IPS DF 19.7 (cell line): Measurements from ENCODE around the gene GABRR2.

Source experiments
- DNase-seq: peaks from one replicate; pipeline ENCODE4 v3.0.0-alpha.2; 2013; ENCODE audit warnings: low read depth, low spot score

The GABRR2 gene

GRCh38 chr6:89315249-89315885 lies at the start of gene GABRR2:
TSS of gene GABRR2 (minus strand) at chr6:89315299. CDS start at chr6:89315165, 134 bp downstream.
- no peak for DNase-seq

- DNase-seq: no peak
Observed at GRCh38 chr6:89364586-89364985, 49.5 kb upstream of the GABRR2 start.

- DNase-seq: no peak
Observed at GRCh38 chr6:89361171-89361570, 46.1 kb upstream of the GABRR2 start.

GRCh38 chr6:89360415-89360999 lies 45.4 kb upstream of the GABRR2 start:
- no peak for DNase-seq

- DNase-seq: no peak
Observed at GRCh38 chr6:89359561-89359960, 44.5 kb upstream of the GABRR2 start.

- no peak for DNase-seq
Observed at GRCh38 chr6:89357390-89357789, 42.3 kb upstream of the GABRR2 start.

- no peak for DNase-seq
Observed at GRCh38 chr6:89356642-89357170, 41.6 kb upstream of the GABRR2 start.

GRCh38 chr6:89355511-89356194 lies 40.6 kb upstream of the GABRR2 start:
- no peak for DNase-seq

- DNase-seq: no peak
Observed at GRCh38 chr6:89353702-89354392, 38.7 kb upstream of the GABRR2 start.

- DNase-seq: no peak
Observed at GRCh38 chr6:89353118-89353556, 38.0 kb upstream of the GABRR2 start.

GRCh38 chr6:89352278-89353117 lies 37.4 kb upstream of the GABRR2 start, which contains the start of gene UBE2J1:
TSS of gene UBE2J1 (minus strand) at chr6:89352722. CDS start at chr6:89352569, 153 bp downstream.
- DNase-seq: no peak

- no peak for DNase-seq
Observed at GRCh38 chr6:89351671-89352277, 36.7 kb upstream of the GABRR2 start.

- DNase-seq: no peak
Observed at GRCh38 chr6:89350281-89350966, 35.3 kb upstream of the GABRR2 start.

GRCh38 chr6:89348372-89348771 lies 33.3 kb upstream of the GABRR2 start:
- no peak for DNase-seq

GRCh38 chr6:89347825-89348224 lies 32.7 kb upstream of the GABRR2 start:
- DNase-seq: no peak

- DNase-seq: no peak
Observed at GRCh38 chr6:89346433-89346832, 31.3 kb upstream of the GABRR2 start.

GRCh38 chr6:89339565-89339964 lies 24.5 kb upstream of the GABRR2 start:
- no peak for DNase-seq

- no peak for DNase-seq
Observed at GRCh38 chr6:89335164-89335563, 20.1 kb upstream of the GABRR2 start.

GRCh38 chr6:89330910-89331309 lies 15.8 kb upstream of the GABRR2 start:
- no peak for DNase-seq

GRCh38 chr6:89328976-89329375 lies 13.9 kb upstream of the GABRR2 start:
- no peak for DNase-seq
